H9 (cell line): ENCODE measurements around the gene CHIT1. TPM values are rescaled to one million over a fixed set of nuclear protein-coding genes. Genes with fewer than 3 reads are reported as not detected.

Source experiments
- DNase-seq: peaks from one replicate; pipeline ENCODE4 v3.0.0-alpha.2; 2017
- H2AFZ ChIP-seq: one replicate; pipeline ENCODE4 v1.6.1; 2013; ENCODE audit warnings: mild to moderate bottlenecking, low read length, control low read depth, moderate library complexity
- H2AK5ac ChIP-seq: 2 replicates; pipeline ENCODE4 v1.6.1; 2013; ENCODE audit warnings: low read length, control low read depth, mixed read lengths; ENCODE audit not compliant: insufficient read length
- H2BK120ac ChIP-seq: one replicate; pipeline ENCODE4 v1.6.1; 2013; ENCODE audit warnings: low read depth, mild to moderate bottlenecking, low read length, control low read depth, inconsistent platforms; ENCODE audit not compliant: poor library complexity, severe bottlenecking
- H2BK12ac ChIP-seq: 2 replicates; pipeline ENCODE4 v1.6.1; 2013; ENCODE audit warnings: low read length, control low read depth, mixed read lengths, low read depth; ENCODE audit not compliant: insufficient read length
- H2BK15ac ChIP-seq: 2 replicates; pipeline ENCODE4 v1.6.1; 2013; ENCODE audit warnings: low read depth, low read length, control low read depth
- H2BK20ac ChIP-seq: one replicate; pipeline ENCODE4 v1.6.1; 2013; ENCODE audit warnings: low read depth, mild to moderate bottlenecking, low read length, control low read depth, inconsistent platforms; ENCODE audit not compliant: poor library complexity, severe bottlenecking
- H2BK5ac ChIP-seq: 2 replicates; pipeline ENCODE4 v1.6.1; 2013; ENCODE audit warnings: low read length, control low read depth, mixed read lengths; ENCODE audit not compliant: insufficient read length
- H3K14ac ChIP-seq: 2 replicates; pipeline ENCODE4 v1.6.1; 2013; ENCODE audit warnings: low read length, control low read depth; ENCODE audit not compliant: insufficient read depth
- H3K18ac ChIP-seq: 2 replicates; pipeline ENCODE4 v1.6.1; 2013; ENCODE audit warnings: low read depth, mild to moderate bottlenecking, mixed read lengths, low read length, control low read depth; ENCODE audit not compliant: insufficient read length
- H3K23ac ChIP-seq: 2 replicates; pipeline ENCODE4 v1.6.1; 2013; ENCODE audit warnings: low read length, control low read depth, mixed read lengths, low read depth; ENCODE audit not compliant: insufficient read length
- H3K23me2 ChIP-seq: 2 replicates; pipeline ENCODE4 v1.6.1; 2013; ENCODE audit warnings: low read depth, mild to moderate bottlenecking, mixed read lengths, low read length, control low read depth; ENCODE audit not compliant: insufficient read length, poor library complexity, severe bottlenecking
- H3K27ac ChIP-seq: 2 replicates; pipeline ENCODE4 v1.5.1; 2013; ENCODE audit warnings: low read length, control low read depth, mixed read lengths, low read depth; ENCODE audit not compliant: insufficient read length
- H3K27me3 ChIP-seq: 2 replicates; pipeline ENCODE4 v1.6.1; 2013; ENCODE audit warnings: low read length, control low read depth, inconsistent platforms; ENCODE audit not compliant: insufficient read depth
- H3K4ac ChIP-seq: 2 replicates; pipeline ENCODE4 v1.6.1; 2013; ENCODE audit warnings: low read depth, mild to moderate bottlenecking, control low read depth, inconsistent platforms, low read length, moderate library complexity
- H3K4me1 ChIP-seq: 2 replicates; pipeline ENCODE4 v1.6.1; 2013; ENCODE audit warnings: low read length, control low read depth, inconsistent platforms; ENCODE audit not compliant: insufficient read depth
- H3K4me2 ChIP-seq: 2 replicates; pipeline ENCODE4 v1.6.1; 2013; ENCODE audit warnings: low read length, control low read depth, mixed read lengths; ENCODE audit not compliant: insufficient read length, insufficient read depth
- H3K56ac ChIP-seq: 2 replicates; pipeline ENCODE4 v1.6.1; 2013; ENCODE audit warnings: low read depth, mild to moderate bottlenecking, mixed read lengths, low read length, control low read depth; ENCODE audit not compliant: insufficient read length
- H3K79me1 ChIP-seq: 2 replicates; pipeline ENCODE4 v1.6.1; 2013; ENCODE audit warnings: low read depth, mild to moderate bottlenecking, moderate library complexity, low read length, control low read depth, inconsistent platforms; ENCODE audit not compliant: insufficient read depth, poor library complexity, severe bottlenecking
- H3K79me2 ChIP-seq: 2 replicates; pipeline ENCODE4 v1.6.1; 2013; ENCODE audit warnings: low read length, control low read depth, inconsistent platforms; ENCODE audit not compliant: insufficient read depth
- H3K9ac ChIP-seq: 2 replicates; pipeline ENCODE4 v1.6.1; 2013; ENCODE audit warnings: low read length, control low read depth, mixed read lengths; ENCODE audit not compliant: insufficient read length; ENCODE audit errors: extremely low read depth
- H3K9me3 ChIP-seq: one replicate; pipeline ENCODE4 v1.6.1; 2013; ENCODE audit warnings: low read depth, low read length, inconsistent platforms; ENCODE audit not compliant: control insufficient read depth
- H3T11ph ChIP-seq: one replicate; pipeline ENCODE4 v1.6.1; 2013; ENCODE audit warnings: mild to moderate bottlenecking, low read length, control low read depth, inconsistent platforms
- H4K20me1 ChIP-seq: one replicate; pipeline ENCODE4 v1.6.1; 2013; ENCODE audit not compliant: control insufficient read depth, insufficient read length, insufficient read depth
- H4K5ac ChIP-seq: 2 replicates; pipeline ENCODE4 v1.6.1; 2013; ENCODE audit warnings: low read depth, mild to moderate bottlenecking, mixed read lengths, low read length, control low read depth; ENCODE audit not compliant: insufficient read length
- H4K8ac ChIP-seq: replicated peaks from 2 replicates; pipeline ENCODE4 v1.6.1; 2013; ENCODE audit warnings: low read length, control low read depth, mixed read lengths, low read depth; ENCODE audit not compliant: insufficient read length
- H4K91ac ChIP-seq: 2 replicates; pipeline ENCODE4 v1.6.1; 2013; ENCODE audit warnings: low read depth, mild to moderate bottlenecking, moderate library complexity, mixed read lengths, low read length, control low read depth; ENCODE audit not compliant: insufficient read length
- H3K27ac Mint-ChIP-seq, 3 experiments: 2 replicates in 2 of 3; 3 replicates in 1 of 3; pipeline ENCODE4 v1.8.0; 2020 to 2021; ENCODE audit warnings: mixed read lengths in 3 of 3, mild to moderate bottlenecking in 1 of 3, moderate library complexity in 1 of 3
- H3K27me3 Mint-ChIP-seq: 2 replicates; pipeline ENCODE4 v1.8.0; 2021; ENCODE audit warnings: low read depth, mild to moderate bottlenecking, moderate library complexity, mixed read lengths
- H3K36me3 Mint-ChIP-seq, 3 experiments: 2 replicates in 2 of 3; 3 replicates in 1 of 3; pipeline ENCODE4 v1.8.0; 2020 to 2021; ENCODE audit warnings: low read depth in 3 of 3, mixed read lengths in 3 of 3; ENCODE audit not compliant: insufficient read depth in 1 of 3
- H3K4me1 Mint-ChIP-seq, 2 experiments: 2 replicates each; pipeline ENCODE4 v1.8.0; 2020; ENCODE audit warnings: mixed read lengths in 2 of 2
- H3K4me3 Mint-ChIP-seq, 2 experiments: 2 replicates in 1 of 2; 3 replicates in 1 of 2; pipeline ENCODE4 v1.8.0; 2020 to 2021; ENCODE audit warnings: mild to moderate bottlenecking in 2 of 2, mixed read lengths in 2 of 2, moderate library complexity in 1 of 2
- H3K9me3 Mint-ChIP-seq, 2 experiments: 2 replicates in 1 of 2; 3 replicates in 1 of 2; pipeline ENCODE4 v1.8.0; 2020; ENCODE audit warnings: mild to moderate bottlenecking in 2 of 2, mixed read lengths in 2 of 2, moderate library complexity in 1 of 2
- CTCF ChIP-seq: fragments of 200-600 bp; sonication (generic); conservative IDR thresholded peaks from 3 replicates; pipeline ENCODE4 v1.8.0; 2021; ENCODE audit warnings: antibody characterized with exemption, mild to moderate bottlenecking
- WGBS: extraction: QIAGEN DNeasy Blood & Tissue Kit; methylation state at CpG from one replicate; pipeline ENCODE4 v1.1.7; 2013; ENCODE audit warnings: missing lambda C conversion rate, low lambda C conversion rate, mixed read lengths; ENCODE audit not compliant: insufficient read length; ENCODE audit errors: extremely low coverage; 5-methylcytosine and 5-hydroxymethylcytosine counted together
- total RNA-seq: library from RNA; stranded (reverse); gene quantifications from 2 replicates; pipeline ENCODE4 v1.2.1, GENCODE V29; 2021

CHIT1 gene
- total RNA-seq, 1 experiment from 2014 or later: not detected

- no peak overlapping the region for H3K9ac ChIP-seq
- H2BK20ac ChIP-seq: no peak overlapping the region
- H2BK120ac ChIP-seq: no peak overlapping the region
- no peak for TF ChIP-seq CTCF
- H3K23me2 ChIP-seq: no peaks in the 10 kb centered on the region
- Mint-ChIP-seq H3K27ac (0 out of 7 replicates have a peak overlapping the region, but pooled peaks of 1 of the 3 experiments have one; percentile 17), H3K4me3 (no peak overlapping the region), H3K9me3 (no peaks in the 10 kb centered on the region), H3K4me1 (peaks cover 32 to 37% of the 10 kb centered on the region in 2 experiments), H3K27me3 (peaks cover 1% of the 10 kb centered on the region; the same call in 1 of the 2 replicates), H3K36me3 (no peaks in the 10 kb centered on the region)
- H3K4ac ChIP-seq: no peak overlapping the region
- no peak overlapping the region for H4K8ac ChIP-seq
- H3K18ac ChIP-seq: no peak overlapping the region
- no peaks in the 10 kb centered on the region for H3K79me2 ChIP-seq
- H4K20me1 ChIP-seq: no peaks in the 10 kb centered on the region
- no peak overlapping the region for H2AFZ ChIP-seq
- H3K9me3 ChIP-seq: no peaks in the 10 kb centered on the region
- no peak overlapping the region for H3T11ph ChIP-seq
- H2BK12ac ChIP-seq: no peak overlapping the region
- H4K5ac ChIP-seq: no peak overlapping the region
- no peaks in the 10 kb centered on the region for H3K79me1 ChIP-seq
- DNase-seq: no peak
- no peaks in the 10 kb centered on the region for H3K4me1 ChIP-seq
- no peak overlapping the region for H3K23ac ChIP-seq
- no peaks in the 10 kb centered on the region for H3K27me3 ChIP-seq
- no peak overlapping the region for H2AK5ac ChIP-seq
- H4K91ac ChIP-seq: no peak overlapping the region
- no peak overlapping the region for H2BK5ac ChIP-seq
- H3K14ac ChIP-seq: no peak overlapping the region
- H3K4me2 ChIP-seq: no peak overlapping the region
- WGBS: no CpG with 5 or more reads among the region's 6 CpGs
- no peak overlapping the region for H3K27ac ChIP-seq
- no peak overlapping the region for H2BK15ac ChIP-seq
- no peak overlapping the region for H3K56ac ChIP-seq
Measured at GRCh38 chr1:203177036-203177405, 52.5 kb downstream of the CHIT1 start.
